GM18520 (cell line): ENCODE measurements around the gene RNASE12.
"Not testable (repeated sequence)": the region's sequence is repeated elsewhere in the genome, so short reads cannot be mapped to it uniquely, and the experiment has no call there.

Experiments
- ATAC-seq: cut with Tn5 transposase; IDR thresholded peaks from one replicate; pipeline ENCODE4 v1.9.1; 2021; ENCODE audit not compliant: unreplicated experiment

Gene RNASE12

GRCh38 chr14:20583142-20583541, 8.0 kb downstream of the RNASE12 start:
- no peak for ATAC-seq

- no peak for ATAC-seq
These were observed 10.9 kb downstream of the RNASE12 start for GRCh38 chr14:20580242-20580641.

GRCh38 chr14:20578784-20579502, 12.2 kb downstream of the RNASE12 start:
- no peak for ATAC-seq

GRCh38 chr14:20578325-20578724, 12.9 kb downstream of the RNASE12 start:
- ATAC-seq = no peak

GRCh38 chr14:20572382-20572990, 18.7 kb downstream of the RNASE12 start:
- ATAC-seq = not testable (repeated sequence)

- ATAC-seq = not testable (repeated sequence)
These were observed 20.5 kb downstream of the RNASE12 start for GRCh38 chr14:20570720-20571119.

- not testable (repeated sequence) for ATAC-seq
These were observed 21.3 kb downstream of the RNASE12 start for GRCh38 chr14:20569865-20570264.

GRCh38 chr14:20569066-20569465, 22.1 kb downstream of the RNASE12 start:
- ATAC-seq = no peak

- ATAC-seq = no peak
These were observed 22.8 kb downstream of the RNASE12 start for GRCh38 chr14:20568393-20568792.

GRCh38 chr14:20567199-20567598, 24.0 kb downstream of the RNASE12 start:
- not testable (repeated sequence) for ATAC-seq

GRCh38 chr14:20564501-20564997, 26.6 kb downstream of the RNASE12 start:
- no peak for ATAC-seq

GRCh38 chr14:20563971-20564370, 27.2 kb downstream of the RNASE12 start:
- no peak for ATAC-seq

GRCh38 chr14:20560961-20561360, 30.2 kb downstream of the RNASE12 start, which contains the start of gene RNASE9:
RNASE9 (minus strand) TSS chr14:20561047.
- no peak for ATAC-seq

GRCh38 chr14:20559461-20559904, 31.7 kb downstream of the RNASE12 start:
- ATAC-seq = no peak

GRCh38 chr14:20557212-20557542, 34.0 kb downstream of the RNASE12 start:
- ATAC-seq = no peak

- no peak for ATAC-seq
These were observed 34.5 kb downstream of the RNASE12 start for GRCh38 chr14:20556500-20557211.

- no peak for ATAC-seq
These were observed 35.3 kb downstream of the RNASE12 start for GRCh38 chr14:20555845-20556244.

- no peak for ATAC-seq
These were observed 38.2 kb downstream of the RNASE12 start for GRCh38 chr14:20553024-20553423.

- ATAC-seq = no peak
These were observed 39.6 kb downstream of the RNASE12 start for GRCh38 chr14:20551606-20552005.

- ATAC-seq = no peak
These were observed 40.2 kb downstream of the RNASE12 start for GRCh38 chr14:20550926-20551325.

- no peak for ATAC-seq
These were observed 42.6 kb downstream of the RNASE12 start for GRCh38 chr14:20548414-20549158.
